ENCODE measurements around the gene GCNT3. TPM values are rescaled to one million over a fixed set of nuclear protein-coding genes. Genes with fewer than 3 reads are reported as not detected.
"Not testable (repeated sequence)": the region's sequence is repeated elsewhere in the genome, so short reads cannot be mapped to it uniquely, and the experiment has no call there.

GCNT3 gene
- total RNA-seq, 1 donor from 2014 or later = not detected

GRCh38 chr15:59595434-59595915 lies 16.1 kb upstream of the GCNT3 start:
- H3K4me1 Mint-ChIP-seq = peaks cover 9% of the 10 kb centered on the region
- H3K36me3 Mint-ChIP-seq (ENCODE audit: low read depth) = no peaks in the 10 kb centered on the region
- peaks cover 11% of the 10 kb centered on the region for H3K27me3 Mint-ChIP-seq
- H3K9me3 Mint-ChIP-seq = no peaks in the 10 kb centered on the region
- DNase-seq = no peak
- H3K27ac Mint-ChIP-seq = no peak overlapping the region
- intact Hi-C loops (cut with micrococcal nuclease) = no loop called here
- no peak overlapping the region for H3K4me3 Mint-ChIP-seq

- DNase-seq = no peak
- H3K27me3 Mint-ChIP-seq = peaks cover 15% of the 10 kb centered on the region
- peaks cover under 1% of the 10 kb centered on the region for H3K4me1 Mint-ChIP-seq
- H3K36me3 Mint-ChIP-seq (ENCODE audit: low read depth) = no peaks in the 10 kb centered on the region
- intact Hi-C loops (cut with micrococcal nuclease) = no loop called here
- H3K9me3 Mint-ChIP-seq = peaks cover 5% of the 10 kb centered on the region
- H3K27ac Mint-ChIP-seq = no peak overlapping the region
- H3K4me3 Mint-ChIP-seq = no peak overlapping the region
These were observed 14.9 kb upstream of the GCNT3 start for GRCh38 chr15:59596640-59597039.

- peaks cover 15% of the 10 kb centered on the region for H3K27me3 Mint-ChIP-seq
- H3K4me1 Mint-ChIP-seq = no peaks in the 10 kb centered on the region
- H3K9me3 Mint-ChIP-seq = peaks cover 16% of the 10 kb centered on the region
- intact Hi-C loops (cut with micrococcal nuclease) = no loop called here
- no peaks in the 10 kb centered on the region for H3K36me3 Mint-ChIP-seq (ENCODE audit: low read depth)
- no peak for DNase-seq
- H3K27ac Mint-ChIP-seq = no peak overlapping the region
- H3K4me3 Mint-ChIP-seq = no peak overlapping the region
These were observed 13.1 kb upstream of the GCNT3 start for GRCh38 chr15:59598461-59598860.

DNA sequence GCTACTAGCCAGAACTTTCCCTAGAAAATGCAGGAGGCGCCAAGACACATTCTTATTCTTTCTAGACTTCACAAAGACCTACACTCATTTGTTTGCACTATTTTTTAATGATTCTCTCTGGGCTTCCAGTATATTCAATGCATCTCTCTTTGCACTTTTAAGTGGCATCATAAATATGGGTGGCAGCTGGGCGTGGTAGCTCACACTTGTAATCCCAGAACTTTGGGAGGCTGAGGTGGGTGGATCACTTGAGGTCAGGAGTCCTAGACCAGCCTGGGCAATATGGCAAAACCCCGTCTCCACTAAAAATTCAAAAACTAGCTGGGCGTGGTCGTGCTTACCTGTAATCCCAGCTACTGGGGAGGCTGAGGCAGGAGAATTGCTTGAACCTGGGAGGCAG lies 5.6 kb upstream of the GCNT3 start:
- Mint-ChIP-seq H3K27ac (no peak overlapping the region), H3K4me1 (peaks cover 2% of the 10 kb centered on the region), H3K4me3 (no peak overlapping the region), H3K9me3 (peaks cover 28% of the 10 kb centered on the region), H3K36me3 (ENCODE audit: low read depth) (no peaks in the 10 kb centered on the region), H3K27me3 (peaks cover 23% of the 10 kb centered on the region)
- intact Hi-C loops (cut with micrococcal nuclease) = no loop called here
- DNase-seq = no peak

DNA sequence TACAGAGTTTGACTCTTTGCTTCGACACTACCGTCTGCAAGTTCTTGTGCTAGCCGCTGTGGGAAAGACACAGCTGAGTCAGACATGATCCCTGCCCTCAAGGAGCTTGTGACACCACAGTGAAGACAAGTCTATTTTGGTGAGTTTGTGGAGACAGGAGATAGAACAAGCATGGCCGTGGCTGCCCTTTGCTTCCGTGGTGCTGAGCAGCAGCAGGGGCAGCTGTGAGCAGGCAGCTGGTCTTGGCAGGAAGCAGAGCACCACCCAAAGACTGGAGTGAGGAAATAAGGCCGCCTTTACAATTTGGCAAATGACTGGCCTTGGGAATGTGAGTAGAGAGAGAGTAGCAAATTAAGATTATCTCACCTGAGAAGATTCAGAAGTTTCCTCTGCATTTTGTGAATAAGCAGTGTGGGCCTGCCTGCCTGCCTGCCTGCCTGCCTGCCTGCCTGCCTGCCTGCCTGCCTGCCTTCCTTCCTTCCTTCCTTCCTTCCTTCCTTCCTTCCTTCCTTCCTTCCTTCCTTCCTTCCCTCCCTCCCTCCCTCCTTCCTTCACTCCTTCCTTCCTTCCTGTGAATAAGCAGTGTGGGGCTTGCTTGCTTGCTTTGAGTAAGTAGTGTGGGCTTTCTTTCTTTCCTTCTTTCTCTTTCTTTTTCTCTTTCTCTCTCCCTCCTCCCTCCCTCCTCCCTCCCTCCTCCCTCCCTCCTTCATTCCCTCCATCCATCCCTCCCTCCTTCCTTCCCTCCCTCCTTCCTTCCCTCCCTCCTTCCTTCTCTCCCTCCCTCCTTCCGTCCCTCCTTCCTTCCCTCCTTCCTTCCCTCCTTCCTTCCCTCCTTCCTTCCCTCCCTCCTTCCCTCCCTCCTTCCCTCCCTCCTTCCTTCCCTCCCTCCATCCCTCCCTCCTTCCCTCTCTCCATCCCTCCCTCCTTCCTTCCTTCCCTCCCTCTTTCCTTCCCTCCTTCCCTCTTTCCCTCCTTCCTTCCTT lies 1.6 kb upstream of the GCNT3 start:
- no peak overlapping the region for H3K4me3 Mint-ChIP-seq
- DNase-seq = no peak
- no peaks in the 10 kb centered on the region for H3K36me3 Mint-ChIP-seq (ENCODE audit: low read depth)
- peaks cover 26% of the 10 kb centered on the region for H3K27me3 Mint-ChIP-seq
- H3K4me1 Mint-ChIP-seq = peaks cover 5% of the 10 kb centered on the region
- intact Hi-C loops (cut with micrococcal nuclease) = no loop called here
- H3K9me3 Mint-ChIP-seq = peaks cover 3% of the 10 kb centered on the region
- no peak overlapping the region for H3K27ac Mint-ChIP-seq

DNA sequence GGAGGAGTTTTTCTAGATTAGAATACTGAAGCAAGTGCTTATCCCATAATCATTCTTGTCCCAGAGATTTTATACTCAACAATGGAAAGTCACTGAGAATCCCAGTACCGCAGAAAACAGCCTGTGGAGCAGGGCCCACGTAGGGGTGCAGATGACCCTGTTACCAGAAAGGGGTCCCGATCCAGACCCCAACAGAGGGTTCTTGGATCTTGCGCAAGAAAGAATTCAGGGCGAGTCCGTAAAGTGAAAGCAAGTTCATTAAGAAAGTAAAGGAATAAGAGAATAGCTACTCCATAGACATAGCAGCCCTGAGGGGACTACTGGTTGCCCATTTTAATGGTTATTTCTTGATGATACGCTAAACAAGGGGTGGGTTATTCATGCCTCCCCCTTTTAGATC lies 2.6 kb downstream of the GCNT3 start:
- Mint-ChIP-seq H3K27me3 (peaks cover 28% of the 10 kb centered on the region), H3K4me1 (peaks cover 7% of the 10 kb centered on the region)

GRCh38 chr15:59615661-59616060 lies 4.1 kb downstream of the GCNT3 start:
- Mint-ChIP-seq H3K27ac (no peak overlapping the region), H3K36me3 (ENCODE audit: low read depth) (no peaks in the 10 kb centered on the region), H3K4me3 (no peak overlapping the region), H3K27me3 (peaks cover 26% of the 10 kb centered on the region), H3K9me3 (peaks cover 9% of the 10 kb centered on the region), H3K4me1 (peaks cover 5% of the 10 kb centered on the region)
- DNase-seq = no peak
- intact Hi-C loops (cut with micrococcal nuclease) = no loop called here

More for the DNA sequence above, 2.6 kb downstream of the GCNT3 start:
- intact Hi-C loops (cut with micrococcal nuclease) = no loop called here
- DNase-seq = no peak
- Mint-ChIP-seq H3K9me3 (peaks cover 9% of the 10 kb centered on the region), H3K36me3 (ENCODE audit: low read depth) (no peaks in the 10 kb centered on the region), H3K4me3 (no peak overlapping the region), H3K27ac (no peak overlapping the region)

DNA sequence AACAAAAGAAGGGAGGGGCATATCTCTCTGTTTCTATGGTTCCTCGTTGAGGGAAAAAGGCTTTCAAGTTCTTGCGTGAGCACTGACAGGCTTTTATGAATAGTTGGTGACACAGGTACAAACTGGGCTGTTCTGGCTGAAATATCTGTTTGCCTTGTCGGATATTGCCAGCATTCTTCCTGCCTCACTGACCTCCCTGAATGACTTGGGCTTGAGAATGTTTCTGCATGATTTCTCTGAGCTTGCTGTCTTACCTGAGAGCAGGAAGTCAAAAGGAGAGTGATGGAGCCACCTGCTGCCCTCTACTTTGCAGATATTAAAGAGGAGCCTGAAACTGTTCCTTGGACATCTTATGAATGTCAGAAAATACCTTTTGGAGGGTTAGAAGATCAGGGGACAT lies 4.8 kb downstream of the GCNT3 start:
- intact Hi-C loops (cut with micrococcal nuclease) = no loop called here
- no peak overlapping the region for H3K27ac Mint-ChIP-seq
- peaks cover 2% of the 10 kb centered on the region for H3K4me1 Mint-ChIP-seq
- peaks cover 26% of the 10 kb centered on the region for H3K27me3 Mint-ChIP-seq
- no peak overlapping the region for H3K4me3 Mint-ChIP-seq
- H3K36me3 Mint-ChIP-seq (ENCODE audit: low read depth) = no peaks in the 10 kb centered on the region
- no peak for DNase-seq
- peaks cover 5% of the 10 kb centered on the region for H3K9me3 Mint-ChIP-seq

- intact Hi-C loops (cut with micrococcal nuclease) = no loop called here
- Mint-ChIP-seq H3K27me3 (peaks cover 19% of the 10 kb centered on the region), H3K36me3 (ENCODE audit: low read depth) (no peaks in the 10 kb centered on the region), H3K9me3 (peaks cover 5% of the 10 kb centered on the region), H3K4me3 (no peak overlapping the region), H3K4me1 (peaks cover 2% of the 10 kb centered on the region), H3K27ac (no peak overlapping the region)
- no peak for DNase-seq
These were observed 6.8 kb downstream of the GCNT3 start for GRCh38 chr15:59618406-59618805.

DNA sequence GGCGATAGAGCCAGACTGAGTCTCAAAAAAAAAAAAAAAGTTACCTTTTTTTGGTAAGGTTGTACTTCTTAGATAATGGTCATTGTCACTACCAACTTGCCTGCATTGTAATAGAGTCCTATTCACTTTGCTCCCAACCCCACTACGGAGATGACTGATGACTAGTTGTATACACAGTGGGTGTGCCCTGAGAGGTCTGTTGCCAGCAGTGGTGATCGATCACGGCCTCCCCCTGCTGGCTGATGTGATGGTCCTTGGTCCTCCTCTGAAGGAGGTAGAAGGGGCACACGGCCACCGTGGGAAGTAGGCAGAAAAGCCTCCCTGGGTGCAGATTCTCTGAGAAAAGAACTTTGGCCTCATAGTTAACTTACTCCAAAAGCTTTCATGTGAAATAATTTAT lies 10.7 kb downstream of the GCNT3 start:
- H3K9me3 Mint-ChIP-seq = no peaks in the 10 kb centered on the region
- intact Hi-C loops (cut with micrococcal nuclease) = loop anchor here (1.0 kb wide), 1 partner anchor 90 kb away; no protein-coding TSS in a partner anchor
- H3K27me3 Mint-ChIP-seq = peaks cover 10% of the 10 kb centered on the region
- peak; percentile 79 for DNase-seq
- H3K4me3 Mint-ChIP-seq = no peak overlapping the region
- no peak overlapping the region for H3K27ac Mint-ChIP-seq
- no peaks in the 10 kb centered on the region for H3K4me1 Mint-ChIP-seq
- no peaks in the 10 kb centered on the region for H3K36me3 Mint-ChIP-seq (ENCODE audit: low read depth)

DNA sequence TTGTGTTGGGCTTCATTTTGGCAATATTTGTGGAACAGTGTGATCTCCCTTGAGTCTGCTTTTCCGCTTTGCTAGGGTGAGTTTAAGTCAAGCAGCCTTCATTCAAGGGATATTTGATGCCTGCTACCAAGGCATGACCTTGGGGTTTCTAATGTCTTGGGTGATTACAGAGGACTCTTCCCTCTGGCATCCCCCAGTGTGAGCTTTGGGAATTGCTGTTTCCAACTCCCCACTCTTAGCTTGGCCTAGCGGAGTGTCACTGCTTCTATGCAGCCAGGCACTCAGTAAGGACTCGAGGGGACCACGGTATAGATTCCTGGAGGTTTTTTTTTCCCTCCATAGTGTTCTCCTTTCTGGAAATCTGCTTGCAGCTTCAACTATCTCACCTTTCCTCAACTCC lies 21.1 kb downstream of the GCNT3 start:
- no peak for DNase-seq
- H3K27ac Mint-ChIP-seq = no peak overlapping the region
- peaks cover 9% of the 10 kb centered on the region for H3K27me3 Mint-ChIP-seq
- no peak overlapping the region for H3K4me3 Mint-ChIP-seq
- H3K36me3 Mint-ChIP-seq (ENCODE audit: low read depth) = peaks cover 11% of the 10 kb centered on the region
- intact Hi-C loops (cut with micrococcal nuclease) = no loop called here
- no peaks in the 10 kb centered on the region for H3K9me3 Mint-ChIP-seq
- H3K4me1 Mint-ChIP-seq = no peaks in the 10 kb centered on the region

GRCh38 chr15:59636184-59636583 lies 24.6 kb downstream of the GCNT3 start:
- intact Hi-C loops (cut with micrococcal nuclease) = no loop called here
- H3K36me3 Mint-ChIP-seq (ENCODE audit: low read depth) = peaks cover 27% of the 10 kb centered on the region
- no peaks in the 10 kb centered on the region for H3K4me1 Mint-ChIP-seq
- H3K4me3 Mint-ChIP-seq = no peak overlapping the region
- peaks cover 6% of the 10 kb centered on the region for H3K27me3 Mint-ChIP-seq
- DNase-seq = no peak
- no peak overlapping the region for H3K27ac Mint-ChIP-seq
- H3K9me3 Mint-ChIP-seq = no peaks in the 10 kb centered on the region

GRCh38 chr15:59637507-59637906 lies 25.9 kb downstream of the GCNT3 start:
- H3K4me1 Mint-ChIP-seq; intact Hi-C loops (cut with micrococcal nuclease); H3K4me3 Mint-ChIP-seq; H3K27me3 Mint-ChIP-seq; H3K9me3 Mint-ChIP-seq; H3K27ac Mint-ChIP-seq; DNase-seq: not testable (repeated sequence)
- H3K36me3 Mint-ChIP-seq (ENCODE audit: low read depth) = peaks cover 33% of the 10 kb centered on the region

- DNase-seq = no peak
- Mint-ChIP-seq H3K9me3 (no peaks in the 10 kb centered on the region), H3K27ac (no peak overlapping the region), H3K36me3 (ENCODE audit: low read depth) (peaks cover 40% of the 10 kb centered on the region), H3K27me3 (no peaks in the 10 kb centered on the region), H3K4me3 (no peak overlapping the region), H3K4me1 (no peaks in the 10 kb centered on the region)
- intact Hi-C loops (cut with micrococcal nuclease) = loop anchor here (1.0 kb wide), 1 partner anchor 110 kb away; no protein-coding TSS in a partner anchor
These were observed 30.8 kb downstream of the GCNT3 start for GRCh38 chr15:59642351-59642750.
